ENCODE data around the gene CDHR4.

DNA sequence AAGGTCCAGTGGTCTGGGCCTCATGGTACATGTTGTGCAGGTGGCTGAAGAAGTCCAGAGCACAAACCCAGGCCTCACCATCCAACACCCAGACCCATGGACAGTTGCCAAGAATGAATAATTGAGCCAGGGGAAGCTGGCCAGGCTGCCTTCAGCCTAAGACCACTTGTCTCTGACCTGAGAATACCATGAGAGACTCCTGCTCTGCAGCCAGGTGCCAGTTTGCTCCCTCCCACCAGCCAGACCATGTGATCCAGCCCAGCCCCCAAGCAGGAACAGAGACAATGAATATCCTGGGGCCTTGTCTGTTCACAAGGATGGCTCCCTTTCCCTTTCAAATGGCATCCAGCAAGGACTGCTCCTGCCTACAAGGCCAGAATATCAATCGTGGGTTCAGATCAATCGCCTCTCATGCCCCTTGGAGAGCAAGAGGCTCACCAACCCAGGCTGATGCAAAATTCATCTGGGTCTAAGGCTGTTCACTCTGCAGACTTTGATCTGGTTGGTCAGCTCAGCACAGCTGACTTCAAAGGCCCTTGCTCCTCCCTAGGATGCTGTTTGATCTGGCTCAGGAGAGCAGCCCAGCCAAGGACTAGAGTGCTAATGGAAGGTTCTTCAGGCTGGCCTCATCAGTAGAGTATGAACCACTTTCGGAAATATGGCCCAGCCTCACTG, 43.3 kb upstream of the CDHR4 start:
- TF ChIP-seq, protein P1, sequence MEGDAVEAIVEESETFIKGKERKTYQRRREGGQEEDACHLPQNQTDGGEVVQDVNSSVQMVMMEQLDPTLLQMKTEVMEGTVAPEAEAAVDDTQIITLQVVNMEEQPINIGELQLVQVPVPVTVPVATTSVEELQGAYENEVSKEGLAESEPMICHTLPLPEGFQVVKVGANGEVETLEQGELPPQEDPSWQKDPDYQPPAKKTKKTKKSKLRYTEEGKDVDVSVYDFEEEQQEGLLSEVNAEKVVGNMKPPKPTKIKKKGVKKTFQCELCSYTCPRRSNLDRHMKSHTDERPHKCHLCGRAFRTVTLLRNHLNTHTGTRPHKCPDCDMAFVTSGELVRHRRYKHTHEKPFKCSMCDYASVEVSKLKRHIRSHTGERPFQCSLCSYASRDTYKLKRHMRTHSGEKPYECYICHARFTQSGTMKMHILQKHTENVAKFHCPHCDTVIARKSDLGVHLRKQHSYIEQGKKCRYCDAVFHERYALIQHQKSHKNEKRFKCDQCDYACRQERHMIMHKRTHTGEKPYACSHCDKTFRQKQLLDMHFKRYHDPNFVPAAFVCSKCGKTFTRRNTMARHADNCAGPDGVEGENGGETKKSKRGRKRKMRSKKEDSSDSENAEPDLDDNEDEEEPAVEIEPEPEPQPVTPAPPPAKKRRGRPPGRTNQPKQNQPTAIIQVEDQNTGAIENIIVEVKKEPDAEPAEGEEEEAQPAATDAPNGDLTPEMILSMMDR (conservative IDR thresholded peaks at IDR 0.05; ENCODE audit: low read length) = no peak
- TF ChIP-seq EZH2phosphoT487 (IDR thresholded peaks at IDR 0.05; ENCODE audit: borderline replicate concordance, low read depth, low read length) = no peak

Measured in OCI-LY7 (cell line).